Activated CD8-positive, alpha-beta T cell treated with anti-CD3 and anti-CD28 coated beads for 36 hours (primary cell): ENCODE results near the gene POLN. TPM values are rescaled to one million over a fixed set of nuclear protein-coding genes. Genes with fewer than 3 reads are reported as not detected.

Source experiments
- ATAC-seq: fragments of 200-7000 bp; cut with Tn5 transposase; one replicate; pipeline ENCODE4 v1.10.0; 2021; ENCODE audit warnings: mild to moderate bottlenecking, moderate library complexity
- CTCF ChIA-PET: fragments of 350-600 bp; sonication (Branson Sonifier 250); formaldehyde crosslinking; loops from one replicate; lab custom pipeline; 2021; ENCODE audit warnings: antibody characterized with exemption; lab: Charles Lee
- POLR2A ChIA-PET: fragments of 350-600 bp; sonication (Branson Sonifier 250); formaldehyde crosslinking; loops from one replicate; lab custom pipeline; 2021; ENCODE audit warnings: antibody characterized with exemption; lab: Charles Lee
- DNase-seq: peaks from one replicate; pipeline ENCODE4 v3.0.0-alpha.2; 2020
- H3K27ac Mint-ChIP-seq: one replicate; pipeline ENCODE4 v1.8.0; 2021; ENCODE audit warnings: mild to moderate bottlenecking, mixed read lengths
- H3K27me3 Mint-ChIP-seq: one replicate; pipeline ENCODE4 v1.8.0; 2021; ENCODE audit warnings: mixed read lengths
- H3K36me3 Mint-ChIP-seq: one replicate; pipeline ENCODE4 v1.8.0; 2021; ENCODE audit warnings: low read depth, mixed read lengths
- H3K4me1 Mint-ChIP-seq: one replicate; pipeline ENCODE4 v1.8.0; 2021; ENCODE audit warnings: low read depth, mixed read lengths
- H3K4me3 Mint-ChIP-seq: one replicate; pipeline ENCODE4 v1.8.0; 2021; ENCODE audit warnings: mild to moderate bottlenecking, moderate library complexity, mixed read lengths
- H3K9me3 Mint-ChIP-seq: one replicate; pipeline ENCODE4 v1.8.0; 2021; ENCODE audit warnings: mixed read lengths
- intact Hi-C: fragments of 100-400 bp; cut with micrococcal nuclease; formaldehyde crosslinking; loops from one replicate; pipeline ENCODE4 v1.10.0; 2022
- total RNA-seq, 2 experiments: library from RNA; stranded (reverse); gene quantifications; one replicate each; pipeline ENCODE4 v1.2.3, GENCODE V29; 2021
- TF ChIP-seq, protein P1 (sequence below): fragments of 200-600 bp; IDR thresholded peaks from one replicate; pipeline ENCODE4 v1.8.0; 2022; ENCODE audit warnings: antibody characterized with exemption, mild to moderate bottlenecking

Gene POLN
- total RNA-seq, 2 experiments from 2014 or later, result 2.1 to 2.9 TPM

GRCh38 chr4:2262944-2263250 is 21.0 kb upstream of the POLN start:
- ChIA-PET CTCF (no interaction called here), POLR2A (interaction anchor here (0.8 to 2.3 kb wide), 2 partner anchors 28 to 150 kb away, joined by 3 to 6 read pairs; no protein-coding TSS in a partner anchor)
- intact Hi-C loops, result loop anchor here (2.0 kb wide), 1 partner anchor 150 kb away; no protein-coding TSS in a partner anchor
- ATAC-seq (no peak), DNase-seq (no peak)
- Mint-ChIP-seq H3K9me3 (no peaks in the 10 kb centered on the region), H3K36me3 (no peaks in the 10 kb centered on the region), H3K4me1 (no peaks in the 10 kb centered on the region), H3K27me3 (no peaks in the 10 kb centered on the region), H3K4me3 (peak overlapping the region; percentile 69), H3K27ac (peak overlapping the region; percentile 66)
- TF ChIP-seq, protein P1, sequence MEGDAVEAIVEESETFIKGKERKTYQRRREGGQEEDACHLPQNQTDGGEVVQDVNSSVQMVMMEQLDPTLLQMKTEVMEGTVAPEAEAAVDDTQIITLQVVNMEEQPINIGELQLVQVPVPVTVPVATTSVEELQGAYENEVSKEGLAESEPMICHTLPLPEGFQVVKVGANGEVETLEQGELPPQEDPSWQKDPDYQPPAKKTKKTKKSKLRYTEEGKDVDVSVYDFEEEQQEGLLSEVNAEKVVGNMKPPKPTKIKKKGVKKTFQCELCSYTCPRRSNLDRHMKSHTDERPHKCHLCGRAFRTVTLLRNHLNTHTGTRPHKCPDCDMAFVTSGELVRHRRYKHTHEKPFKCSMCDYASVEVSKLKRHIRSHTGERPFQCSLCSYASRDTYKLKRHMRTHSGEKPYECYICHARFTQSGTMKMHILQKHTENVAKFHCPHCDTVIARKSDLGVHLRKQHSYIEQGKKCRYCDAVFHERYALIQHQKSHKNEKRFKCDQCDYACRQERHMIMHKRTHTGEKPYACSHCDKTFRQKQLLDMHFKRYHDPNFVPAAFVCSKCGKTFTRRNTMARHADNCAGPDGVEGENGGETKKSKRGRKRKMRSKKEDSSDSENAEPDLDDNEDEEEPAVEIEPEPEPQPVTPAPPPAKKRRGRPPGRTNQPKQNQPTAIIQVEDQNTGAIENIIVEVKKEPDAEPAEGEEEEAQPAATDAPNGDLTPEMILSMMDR, result no peak

DNA sequence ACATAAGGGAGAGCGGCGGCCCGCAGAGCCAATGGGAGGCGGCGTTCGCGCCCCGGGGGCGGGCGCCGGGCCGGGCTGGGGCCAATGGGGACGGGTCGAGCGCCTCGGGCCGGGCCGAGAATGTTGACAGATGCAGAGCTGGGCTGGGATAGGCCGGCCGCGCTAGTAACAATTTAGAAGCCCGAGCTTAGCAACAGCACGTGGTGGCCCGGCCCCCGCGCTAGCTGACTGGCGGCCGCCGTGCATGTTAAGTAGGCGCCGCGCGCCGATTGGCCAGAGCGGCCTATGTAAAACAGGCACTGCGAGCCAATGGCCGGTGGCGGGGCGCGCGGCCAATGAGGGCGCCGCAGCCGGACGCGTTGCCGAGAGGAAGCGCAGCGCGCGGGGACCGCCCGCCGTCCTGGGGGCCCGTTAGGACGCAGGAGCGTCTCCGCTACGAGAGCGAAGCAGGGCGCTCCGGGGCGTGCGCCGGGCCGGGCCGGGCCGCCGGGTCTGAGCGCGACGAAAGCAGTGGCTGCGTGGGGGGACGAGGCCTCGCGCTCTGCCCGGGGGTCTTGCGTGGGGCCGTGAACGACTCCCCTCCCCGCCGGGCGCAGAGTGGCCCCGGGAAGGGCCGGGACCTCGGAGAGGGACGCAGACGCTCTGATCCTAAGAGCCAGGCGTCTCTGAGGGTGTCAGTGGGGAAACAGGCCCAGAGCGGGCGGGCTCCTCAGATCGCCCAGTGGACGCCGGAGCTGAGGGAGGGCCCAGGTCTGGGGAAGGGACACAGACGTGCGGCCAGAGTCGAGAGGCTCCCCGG is 20.4 kb upstream of the POLN start:
- intact Hi-C loops, result loop anchor here (2.0 kb wide), 1 partner anchor 150 kb away; no protein-coding TSS in a partner anchor
- H3K36me3 Mint-ChIP-seq, result no peaks in the 10 kb centered on the region
- H3K4me1 Mint-ChIP-seq, result no peaks in the 10 kb centered on the region
- POLR2A ChIA-PET, result interaction anchor here (0.8 to 2.3 kb wide), 3 partner anchors 29 to 206 kb away, joined by 3 to 6 read pairs (median 5); partner anchors contain the start of gene RNF4
- H3K4me3 Mint-ChIP-seq, result peak overlapping the region; percentile 69
- ATAC-seq (peak; percentile 93), DNase-seq (peak; percentile 99)
- CTCF ChIA-PET, result interaction anchor here (0.6 to 1.3 kb wide), 4 partner anchors 20 to 150 kb away, joined by 3 to 4 read pairs (median 3); partner anchors contain the start of genes HAUS3 and POLN
- H3K27ac Mint-ChIP-seq, result peak overlapping the region; percentile 66
- no peaks in the 10 kb centered on the region for H3K9me3 Mint-ChIP-seq
- H3K27me3 Mint-ChIP-seq, result no peaks in the 10 kb centered on the region
- TF ChIP-seq, protein P1, result no peak

DNA sequence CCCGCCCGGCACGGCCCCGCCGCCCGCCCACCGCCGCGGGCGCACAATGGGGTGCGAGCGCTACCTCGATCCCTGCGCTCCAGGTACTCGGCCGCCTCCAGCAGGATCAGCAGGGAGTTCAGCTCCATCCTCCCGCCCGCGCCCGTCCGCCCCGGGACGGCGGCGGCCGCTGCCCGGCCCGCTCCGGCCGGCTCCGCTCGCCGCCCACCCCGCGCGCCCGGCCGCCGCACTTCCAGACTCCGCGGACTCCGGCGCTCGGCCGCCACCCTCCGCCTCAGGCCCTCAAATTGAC is 19.9 kb upstream of the POLN start, which contains the start of gene MXD4:
Gene MXD4 (minus strand): TSS at position 257 of the 292 bp plus-strand sequence. CDS start 129 bp downstream, at position 128.
- Mint-ChIP-seq H3K9me3 (no peaks in the 10 kb centered on the region), H3K36me3 (no peaks in the 10 kb centered on the region), H3K4me1 (no peaks in the 10 kb centered on the region), H3K4me3 (peak within 1 kb of the TSS; percentile 69), H3K27ac (peak within 1 kb of the TSS; percentile 66), H3K27me3 (no peaks in the 10 kb centered on the region)
- POLR2A ChIA-PET, result interaction anchor here (2.2 kb wide), 1 partner anchor 207 kb away, joined by 5 read pairs; the partner anchor contains the start of gene RNF4
- DNase-seq, result no peak
- intact Hi-C loops, result loop anchor here (2.0 kb wide), 1 partner anchor 151 kb away; no protein-coding TSS in a partner anchor
- ATAC-seq, result peak; percentile 0
- TF ChIP-seq, protein P1, result no peak
- CTCF ChIA-PET, result interaction anchor here (0.7 to 1.3 kb wide), 3 partner anchors 20 to 150 kb away, joined by 3 read pairs; partner anchors contain the start of genes HAUS3 and POLN

DNA sequence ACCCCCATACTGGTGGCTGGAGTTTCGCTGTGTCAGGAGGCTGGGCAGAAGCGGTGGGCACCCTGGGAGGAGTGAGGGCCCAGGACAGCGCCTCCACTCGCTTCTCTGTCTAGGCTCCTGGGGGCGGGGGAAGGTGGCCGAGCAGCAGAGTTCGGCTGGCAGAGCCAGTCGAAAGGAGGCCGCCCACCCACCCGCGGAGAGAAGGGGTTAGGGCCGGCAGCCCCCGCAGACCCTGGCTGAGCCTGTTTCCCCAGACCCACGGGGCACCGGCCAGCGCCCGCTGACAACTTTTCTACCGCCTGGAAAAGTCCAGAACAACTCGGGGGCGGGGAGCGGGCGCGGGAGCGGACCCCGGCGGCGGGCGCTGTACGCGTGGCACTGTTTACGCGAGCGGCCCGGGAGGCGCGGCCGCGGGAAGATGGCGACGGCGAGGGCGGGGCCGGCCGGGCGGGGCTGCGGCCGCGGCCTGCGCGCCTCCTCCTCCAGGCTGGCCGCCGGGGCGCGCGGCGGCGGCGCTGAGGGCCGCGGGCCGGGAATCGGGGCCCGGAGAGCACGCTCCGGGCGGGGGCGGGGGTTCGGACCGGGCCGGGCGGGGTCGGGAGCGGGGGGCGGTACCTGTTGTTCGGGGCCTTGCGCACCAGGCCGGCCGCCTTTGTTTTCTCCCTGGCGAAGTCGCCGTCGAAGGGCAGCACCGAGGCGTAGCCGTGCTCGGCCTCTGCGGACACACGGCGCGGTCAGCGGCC is 19.4 kb upstream of the POLN start:
- Mint-ChIP-seq H3K27ac (no peak overlapping the region), H3K27me3 (no peaks in the 10 kb centered on the region), H3K9me3 (no peaks in the 10 kb centered on the region), H3K36me3 (no peaks in the 10 kb centered on the region), H3K4me3 (peak overlapping the region; percentile 62), H3K4me1 (no peaks in the 10 kb centered on the region)
- DNase-seq (peak; percentile 62), ATAC-seq (peak; percentile 11)
- TF ChIP-seq, protein P1, result no peak
- POLR2A ChIA-PET, result interaction anchor here (1.2 to 2.2 kb wide), 2 partner anchors 10 to 207 kb away, joined by 4 to 5 read pairs; partner anchors contain the start of gene RNF4
- intact Hi-C loops, result no loop called here
- CTCF ChIA-PET, result interaction anchor here (1.0 to 1.3 kb wide), 3 partner anchors 19 to 151 kb away, joined by 3 read pairs; partner anchors contain the start of genes HAUS3 and POLN
